Effector CD8-positive, alpha-beta T cell (primary cell): Measurements from ENCODE around the gene XRCC3.

ENCODE experiments used
- DNase-seq: peaks from one replicate; lab custom pipeline; 2025; lab: John Stamatoyannopoulos, UW

XRCC3 gene

DNA sequence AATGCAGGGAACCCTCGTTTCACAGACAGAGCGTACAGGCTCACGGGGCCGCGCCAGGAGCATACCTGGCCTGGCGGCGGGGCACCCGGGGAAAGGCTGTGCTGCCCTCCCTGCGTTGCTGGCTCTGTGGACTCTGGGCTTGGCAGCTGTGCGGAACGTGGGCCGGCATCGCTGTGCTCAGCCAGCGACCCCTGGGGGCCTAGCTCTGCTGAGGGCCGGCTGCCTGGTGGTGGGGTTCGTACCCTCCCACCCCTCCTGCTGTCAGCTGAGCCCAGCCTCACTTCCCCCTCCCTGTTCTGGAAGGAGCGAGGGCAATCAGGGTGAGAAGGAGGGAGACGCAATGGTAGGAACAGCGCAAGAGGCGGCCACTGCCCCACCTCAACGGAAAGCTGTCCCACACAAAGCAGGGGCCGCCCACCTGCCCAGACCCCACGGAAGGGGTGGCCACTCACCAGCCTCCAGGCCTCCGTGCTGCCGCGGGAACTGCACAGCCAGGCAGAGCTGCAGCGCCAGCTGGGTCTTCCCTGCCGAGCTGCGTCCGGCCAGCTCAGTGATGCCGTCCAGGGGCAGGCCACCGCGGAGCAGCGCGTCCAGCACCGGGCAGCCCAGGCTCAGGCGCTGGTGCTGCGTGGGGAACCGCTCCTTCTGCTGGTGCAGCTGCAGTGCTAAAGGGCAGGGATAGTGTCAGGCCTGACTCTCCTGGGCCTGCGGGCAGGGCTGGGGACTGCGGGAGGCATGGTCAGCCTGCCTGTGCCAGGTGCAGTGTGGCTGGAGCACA, 8.5 kb downstream of the XRCC3 start:
- no peak for DNase-seq

DNA sequence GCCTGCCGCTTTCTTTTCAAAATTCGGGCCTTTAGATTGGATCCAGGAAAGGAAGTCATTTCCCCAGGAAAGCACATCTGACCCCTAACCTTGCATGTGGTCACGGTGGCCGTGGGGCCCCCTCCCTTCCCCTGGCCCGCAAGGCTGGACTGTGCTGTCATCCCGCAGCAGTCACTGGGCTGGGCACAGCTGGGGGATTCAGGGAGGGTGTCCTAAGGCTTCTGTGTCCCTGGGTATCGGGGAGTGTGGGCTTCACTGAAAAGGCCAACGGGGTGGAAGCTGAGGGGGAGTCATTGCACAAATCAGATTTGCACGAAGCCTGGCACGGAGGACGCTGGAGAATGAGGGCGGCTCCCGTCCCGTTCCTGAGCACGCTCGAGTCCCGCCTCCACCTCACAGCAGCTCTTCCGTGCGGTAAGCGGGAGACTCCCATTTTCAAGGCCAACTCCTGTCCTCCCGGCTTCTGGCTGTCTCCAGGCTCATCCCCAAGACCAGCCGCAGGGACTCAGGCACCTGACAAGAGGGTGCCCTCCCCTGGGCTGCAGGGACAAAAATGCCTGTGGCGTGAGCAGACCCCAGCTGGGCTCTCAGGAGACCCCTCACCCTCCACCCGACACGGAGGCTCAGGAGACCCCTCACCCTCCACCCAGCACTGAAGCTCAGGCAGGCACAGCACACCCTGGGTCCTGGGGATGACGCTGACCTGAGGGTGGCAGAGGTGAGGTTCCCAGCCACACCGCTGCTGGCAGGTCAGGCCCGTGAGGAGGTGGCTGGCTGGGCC, 9.6 kb downstream of the XRCC3 start:
- DNase-seq = no peak

- DNase-seq = no peak
Measured at GRCh38 chr14:103705118-103705503, 10.1 kb downstream of the XRCC3 start.

DNA sequence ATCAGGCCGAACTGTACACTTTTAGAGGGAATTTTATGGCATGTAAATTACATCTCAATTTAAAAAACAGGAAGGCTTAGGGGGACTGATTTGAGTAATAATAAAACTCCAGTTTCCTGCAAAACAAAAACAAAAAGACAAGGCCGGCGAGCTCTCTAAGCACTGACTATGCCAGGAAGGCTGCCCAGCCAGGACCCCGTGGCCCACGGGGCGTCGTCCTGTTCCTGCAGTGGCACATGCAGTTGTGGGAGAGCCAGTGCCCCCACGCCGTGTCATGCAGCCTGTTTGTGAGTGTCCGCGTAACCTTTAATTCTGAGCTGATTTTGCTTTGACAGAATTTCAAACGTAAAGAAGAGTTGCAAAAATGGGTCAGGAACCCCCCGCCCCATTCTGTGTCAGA, 10.5 kb downstream of the XRCC3 start:
- DNase-seq = no peak

DNA sequence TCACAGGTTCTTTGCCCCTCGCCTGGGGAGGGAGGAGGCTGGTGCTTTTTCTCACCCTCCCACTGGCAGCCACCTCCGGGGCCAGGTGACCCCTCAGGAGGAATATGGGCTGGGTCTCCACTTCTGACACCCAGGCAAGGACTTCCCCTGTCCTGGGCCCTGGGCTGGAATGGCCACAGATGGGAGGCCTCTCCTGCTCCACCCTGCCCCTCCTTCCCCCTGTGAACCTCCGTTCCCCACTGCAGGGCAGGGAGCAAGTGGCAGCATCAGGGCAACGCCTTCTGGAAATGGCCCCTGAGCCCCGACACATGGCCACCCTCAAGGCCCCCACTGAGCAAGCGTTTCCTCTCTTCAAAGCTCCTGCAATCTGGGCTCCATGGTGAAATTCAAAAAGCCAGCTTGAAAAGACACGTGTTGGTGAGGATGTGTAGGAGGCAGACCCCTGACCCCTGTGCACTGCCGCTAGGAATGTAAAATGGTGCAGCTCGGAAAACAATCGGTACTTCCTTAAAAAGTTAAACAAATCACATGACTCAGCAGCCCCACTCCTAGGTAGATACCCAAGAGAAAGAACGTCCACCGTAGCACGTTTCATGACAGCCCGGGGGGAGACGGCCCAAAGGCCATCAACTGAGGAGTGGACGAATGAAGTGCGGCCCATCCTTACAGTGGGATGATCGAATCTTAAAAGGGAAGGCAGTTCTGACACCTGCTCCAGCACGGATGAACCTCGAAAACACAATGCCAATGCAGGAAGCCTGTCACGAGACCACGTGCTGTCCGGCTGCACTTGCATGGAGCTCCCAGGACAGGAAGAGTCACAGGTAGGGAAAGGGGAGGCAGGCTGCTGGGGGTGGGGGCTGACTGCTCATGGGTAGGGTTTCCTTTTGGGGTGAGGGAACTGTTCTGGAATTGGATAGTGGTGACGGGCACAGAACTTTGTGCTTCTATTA, 11.5 kb downstream of the XRCC3 start:
- no peak for DNase-seq

GRCh38 chr14:103702497-103703432, 12.5 kb downstream of the XRCC3 start:
- no peak for DNase-seq

DNA sequence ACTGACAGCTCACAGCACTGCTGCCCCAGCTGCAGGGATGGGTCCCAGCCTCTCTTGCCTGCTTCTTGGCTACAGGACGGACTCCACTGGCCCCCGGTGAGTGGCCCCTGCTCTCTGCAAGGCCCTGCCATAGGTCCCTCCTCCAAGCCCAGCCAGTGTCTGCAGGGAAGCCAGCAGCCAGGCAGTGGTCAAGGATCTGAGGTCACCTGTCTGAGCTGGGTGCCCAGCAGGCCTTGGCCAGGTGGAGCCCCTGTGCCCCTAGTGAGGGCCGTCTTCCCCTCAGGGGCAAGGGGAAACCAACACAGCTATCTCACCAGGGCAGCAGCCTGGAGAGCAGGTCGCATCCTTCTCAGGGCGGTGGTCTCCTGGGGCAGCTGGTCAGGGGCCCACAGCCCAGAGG, 13.2 kb downstream of the XRCC3 start:
- DNase-seq = no peak

DNA sequence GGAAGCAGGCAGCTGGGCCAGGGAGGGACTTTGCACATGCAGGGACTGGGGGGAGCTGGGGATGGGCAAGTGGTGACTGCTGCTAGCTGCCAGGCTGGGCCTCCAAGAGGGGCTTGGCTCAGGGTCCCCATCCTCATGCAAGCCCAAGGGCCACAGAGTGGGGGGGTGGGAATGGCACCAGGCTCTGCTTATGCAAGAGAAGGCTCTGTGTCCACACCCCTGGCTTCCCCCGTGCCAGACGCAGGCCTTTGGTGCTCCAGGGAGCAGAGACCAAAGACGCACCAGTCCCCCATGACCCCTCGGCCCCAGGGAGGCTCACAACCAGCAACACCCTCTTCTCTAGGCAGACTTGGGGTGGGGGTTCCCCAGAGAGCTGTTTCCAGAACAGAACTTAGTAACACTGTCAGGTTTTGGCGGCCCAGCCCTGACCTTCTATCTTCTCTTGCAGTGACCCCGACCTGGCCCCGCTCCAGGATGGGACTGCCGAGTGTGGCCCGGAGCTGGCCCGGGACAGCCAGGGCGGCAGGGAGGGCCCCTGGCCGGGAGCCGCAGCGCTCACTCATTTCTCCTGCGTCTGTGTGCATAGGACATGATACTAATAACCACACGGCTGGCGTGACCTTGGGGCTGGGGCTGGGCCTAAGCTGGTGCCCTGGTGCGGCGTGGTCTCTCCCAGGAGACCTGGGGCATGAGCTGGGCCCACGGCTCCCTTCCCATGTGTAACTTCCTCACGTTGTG, 14.3 kb downstream of the XRCC3 start:
- DNase-seq = no peak

DNA sequence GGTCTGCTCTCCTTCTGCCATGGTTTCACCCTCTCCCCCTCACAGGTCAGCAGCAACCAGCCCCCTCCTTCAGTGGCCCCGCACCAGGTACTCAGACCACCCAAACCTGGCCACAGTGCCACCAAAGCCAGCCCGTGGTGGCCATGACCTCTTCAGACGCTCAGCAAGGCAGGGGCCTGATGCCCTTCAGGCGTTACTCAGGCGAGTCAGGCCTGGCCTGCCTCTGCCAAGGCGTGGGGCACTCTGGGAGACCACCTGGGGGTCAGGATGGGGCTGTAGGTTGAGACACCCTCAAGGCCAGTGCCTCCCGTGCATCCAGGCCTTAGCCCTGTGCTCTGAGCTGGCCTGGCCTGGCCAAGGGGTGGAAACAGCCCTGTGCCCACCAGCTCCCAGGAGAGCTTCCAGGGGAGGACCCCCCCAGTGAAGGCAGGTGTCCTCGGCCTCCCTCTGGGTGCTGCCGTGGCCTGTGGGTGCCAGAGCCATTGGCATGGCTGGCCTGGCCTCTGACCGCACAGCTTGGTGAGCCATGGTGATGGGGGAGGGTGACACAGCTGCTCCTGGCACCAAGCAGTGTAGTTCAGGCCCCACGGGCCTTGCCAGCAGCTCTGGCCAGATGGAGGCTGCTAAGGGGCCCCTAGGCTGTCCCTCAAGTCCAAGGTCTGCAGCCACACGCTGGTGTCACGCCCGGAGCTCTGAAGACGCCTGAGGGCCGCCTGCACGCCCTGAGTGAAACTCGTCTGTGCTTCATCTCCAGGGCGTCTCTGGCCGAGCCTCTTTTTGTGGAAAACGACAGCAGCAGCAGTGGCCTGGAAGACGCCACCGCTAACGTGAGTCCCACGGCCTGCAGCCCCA, 15.1 kb downstream of the XRCC3 start:
- DNase-seq = no peak

GRCh38 chr14:103699261-103699661, 16.0 kb downstream of the XRCC3 start:
- no peak for DNase-seq

DNA sequence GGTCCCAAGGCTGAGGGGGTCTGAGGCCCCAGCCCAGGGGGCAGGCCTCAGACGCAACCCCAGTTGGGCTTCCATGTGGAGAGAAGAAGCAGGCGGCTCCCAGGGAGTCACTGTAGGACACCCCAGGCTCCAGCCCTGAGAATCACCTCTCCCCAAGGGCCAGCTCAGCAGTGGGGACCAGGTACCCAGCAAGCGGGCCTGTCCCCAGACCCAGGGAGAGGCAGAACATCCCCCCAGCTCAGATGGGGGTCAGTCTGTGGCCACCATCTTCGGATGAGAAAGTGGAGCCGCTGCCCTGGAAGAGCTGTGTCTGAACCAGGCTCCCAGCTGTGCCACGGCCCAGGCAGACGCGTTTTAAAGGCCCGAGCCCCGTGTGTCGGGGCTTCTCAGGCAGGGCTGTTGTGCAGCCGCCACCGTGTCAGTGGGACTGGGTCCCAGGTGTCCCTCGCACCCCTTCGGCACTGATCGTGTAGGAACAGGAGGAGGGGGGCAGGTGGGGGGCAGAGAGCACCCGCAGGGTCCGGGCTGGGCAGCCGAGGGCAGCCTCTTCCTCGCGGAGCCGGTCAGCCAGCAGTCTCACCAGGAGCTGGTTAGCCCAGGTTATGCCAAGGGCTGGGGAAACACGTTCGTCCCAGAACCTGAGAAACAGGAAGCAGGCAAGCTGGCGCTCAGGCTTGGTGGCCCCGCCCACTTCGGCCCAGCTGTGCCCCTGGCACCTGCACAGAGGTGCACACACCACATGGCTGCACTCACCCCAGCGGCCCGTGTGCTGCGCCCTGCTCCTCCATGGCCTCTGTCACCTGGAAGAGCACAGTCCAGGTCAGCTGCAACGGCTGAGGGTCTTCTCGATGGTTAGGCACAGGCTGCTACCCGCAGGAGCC, 16.6 kb downstream of the XRCC3 start:
- DNase-seq = no peak

GRCh38 chr14:103697603-103698379, 17.5 kb downstream of the XRCC3 start:
- DNase-seq = no peak

- DNase-seq = no peak
Measured at GRCh38 chr14:103697206-103697602, 18.0 kb downstream of the XRCC3 start.

DNA sequence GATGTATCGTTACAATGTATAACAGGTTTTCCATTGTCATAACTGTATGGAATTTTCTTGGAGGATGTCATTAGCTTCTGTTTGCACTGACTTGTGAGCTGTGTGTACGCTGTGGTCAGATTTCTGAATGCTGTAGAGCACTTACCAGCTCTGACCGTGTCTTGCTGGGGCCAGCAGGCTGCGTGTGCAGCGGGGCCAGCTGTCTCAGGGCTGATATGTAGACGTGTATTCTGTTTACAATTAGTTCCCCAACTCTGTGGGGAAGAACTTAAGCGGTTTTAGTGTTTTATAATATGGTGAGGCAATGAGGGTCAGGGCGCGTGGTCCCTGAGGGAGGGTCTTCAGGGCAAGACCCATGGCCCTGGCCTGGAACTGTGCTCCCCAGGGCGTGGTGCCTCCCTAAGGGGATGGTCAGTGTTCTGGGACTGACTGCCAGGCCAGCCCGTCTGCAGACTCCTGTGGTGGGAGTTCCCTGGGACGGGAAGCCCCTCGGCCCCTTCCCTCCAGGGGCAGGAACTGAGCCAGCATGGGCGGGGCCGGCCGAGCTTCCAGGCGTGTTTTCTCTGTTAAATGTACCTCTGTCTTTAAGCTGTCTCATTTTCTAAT, 18.7 kb downstream of the XRCC3 start:
- no peak for DNase-seq

DNA sequence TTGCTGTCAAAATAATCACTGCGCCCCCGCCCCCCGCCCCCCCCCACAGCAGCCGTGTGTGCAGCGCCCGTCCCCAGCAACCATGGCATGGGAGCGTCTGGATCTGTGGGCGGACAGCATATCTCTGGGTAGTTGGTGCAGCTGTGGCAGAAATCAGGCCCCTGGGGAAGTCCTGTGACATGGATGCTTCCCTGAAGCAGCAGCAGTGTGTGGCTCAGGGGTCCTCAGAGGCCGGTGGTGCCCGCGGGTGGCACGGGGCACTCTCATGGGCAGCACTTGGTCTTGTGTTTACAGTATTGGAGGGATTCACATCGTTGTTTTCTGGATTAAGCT, 19.2 kb downstream of the XRCC3 start:
- no peak for DNase-seq

DNA sequence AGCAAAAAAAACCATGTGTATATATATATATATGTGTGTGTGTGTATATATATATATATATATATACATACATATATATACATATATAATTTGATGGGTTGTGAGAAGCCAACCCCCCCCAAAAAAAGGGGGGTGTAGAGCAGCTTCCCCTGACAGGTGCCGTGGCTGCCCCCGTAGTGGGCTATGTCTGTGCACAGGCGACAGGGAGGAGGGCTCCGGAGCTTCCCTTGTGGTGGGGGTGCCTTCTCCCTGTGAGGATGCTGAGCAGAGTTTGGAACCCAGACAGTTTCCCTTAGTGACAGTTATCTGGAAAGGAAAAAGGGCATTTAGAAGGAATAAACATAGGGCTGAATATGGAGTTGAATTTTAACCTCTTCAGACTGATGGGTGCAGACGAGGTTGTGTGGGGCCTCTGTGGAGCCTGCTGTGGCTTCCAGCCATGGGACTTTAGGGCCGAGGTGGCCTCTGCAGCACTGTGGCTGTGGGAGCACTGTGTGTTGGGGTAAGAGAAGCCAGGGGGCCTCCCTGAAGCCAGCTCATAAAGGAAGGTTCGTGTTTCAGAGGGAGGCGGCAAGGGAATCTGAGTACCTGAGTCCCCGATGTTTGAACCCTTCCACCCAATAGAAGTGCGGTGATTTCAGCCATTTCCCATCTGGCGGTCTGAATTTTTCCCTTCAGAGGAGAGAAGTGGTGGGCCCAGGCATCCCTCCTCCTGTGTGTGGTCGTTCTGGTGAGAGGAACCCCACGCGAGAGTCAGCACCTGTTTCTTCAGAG, 19.8 kb downstream of the XRCC3 start:
- DNase-seq = no peak

- no peak for DNase-seq
Measured at GRCh38 chr14:103694572-103695026, 20.7 kb downstream of the XRCC3 start.
